Thoracic aorta (tissue), 2 donors: ENCODE measurements around the gene MYL6. TPM values are rescaled to one million over a fixed set of nuclear protein-coding genes. Genes with fewer than 3 reads are reported as not detected.

Source experiments
- ATAC-seq: fragments of 150-250 bp; one replicate; pipeline ENCODE4 v1.8.0; 2017; ENCODE audit warnings: low read depth; ENCODE audit not compliant: insufficient number of reproducible peaks, low FRiP score
- DNase-seq: peaks from one replicate; pipeline ENCODE4 v3.0.0-alpha.2; 2020; ENCODE audit warnings: low spot score
- H3K27ac ChIP-seq, 2 donors: fragments of 200-600 bp; sonication (generic); 1 replicate in 1 of 2; 2 replicates in 1 of 2; pipeline ENCODE4 v1.5.1; 2016; ENCODE audit warnings: mild to moderate bottlenecking in 2 of 2, moderate library complexity in 2 of 2
- H3K27me3 ChIP-seq: fragments of 200-600 bp; sonication (generic); replicated peaks from 2 replicates; pipeline ENCODE4 v1.6.0; 2016; ENCODE audit warnings: mild to moderate bottlenecking; ENCODE audit not compliant: insufficient read depth
- H3K36me3 ChIP-seq: fragments of 200-600 bp; sonication (generic); one replicate; pipeline ENCODE4 v1.5.1; 2016
- H3K4me1 ChIP-seq, 2 donors: fragments of 200-600 bp; sonication (generic); 1 replicate in 1 of 2; 2 replicates in 1 of 2; pipeline versions ENCODE4 v1.5.1 to v1.6.0; 2016; ENCODE audit warnings: low read depth in 2 of 2, mild to moderate bottlenecking in 1 of 2; ENCODE audit not compliant: control insufficient read depth in 1 of 2
- H3K4me3 ChIP-seq: fragments of 200-600 bp; sonication (generic); 2 replicates; pipeline ENCODE4 v1.5.1; 2016; ENCODE audit warnings: mild to moderate bottlenecking
- H3K9me3 ChIP-seq: fragments of 200-600 bp; sonication (generic); 2 replicates; pipeline ENCODE4 v1.5.1; 2016
- CTCF ChIP-seq: fragments of 200-600 bp; sonication (generic); IDR thresholded peaks from one replicate; pipeline ENCODE4 v1.5.1; 2019; ENCODE audit warnings: antibody characterized with exemption
- total RNA-seq, 2 donors: library from RNA; depleted of rRNA; stranded (reverse); fragments of >200 nt; gene quantifications; one replicate each; pipeline versions ENCODE4 v1.1.0 to v1.2.3, GENCODE V29; 2016

Gene MYL6
- total RNA-seq, 2 donors from 2014 or later: 1,762 to 3,064 TPM

GRCh38 chr12:56127888-56128669, 30.1 kb upstream of the MYL6 start, which contains the start of gene ESYT1:
Gene ESYT1, plus strand, starts transcription at chr12:56128267. Its CDS starts 53 bp downstream, at chr12:56128320.
- H3K4me3 ChIP-seq: peak within 1 kb of the TSS; percentile 80
- ATAC-seq (peak; percentile 97), DNase-seq (peak; percentile 99)
- peaks cover 18% of the 10 kb centered on the region for H3K36me3 ChIP-seq
- no peaks in the 10 kb centered on the region for H3K9me3 ChIP-seq
- no peaks in the 10 kb centered on the region for H3K27me3 ChIP-seq
- peaks cover 21 to 34% of the 10 kb centered on the region in 2 donors for H3K4me1 ChIP-seq
- TF ChIP-seq CTCF: no peak
- peak within 1 kb of the TSS; percentile 85 to 88 for H3K27ac ChIP-seq

- no peaks in the 10 kb centered on the region for H3K9me3 ChIP-seq
- no peak for DNase-seq
- TF ChIP-seq CTCF: no peak
- H3K36me3 ChIP-seq: peaks cover 25% of the 10 kb centered on the region
- peak overlapping the region; percentile 80 for H3K4me3 ChIP-seq
- no peaks in the 10 kb centered on the region for H3K27me3 ChIP-seq
- peak overlapping the region; percentile 83 for H3K27ac ChIP-seq
- H3K4me1 ChIP-seq: peaks cover 21 to 34% of the 10 kb centered on the region in 2 donors
- no peak for ATAC-seq
Observed at GRCh38 chr12:56128670-56129205, 29.4 kb upstream of the MYL6 start.

- H3K9me3 ChIP-seq: no peaks in the 10 kb centered on the region
- peak overlapping the region; percentile 83 for H3K27ac ChIP-seq
- H3K4me1 ChIP-seq: peaks cover 21 to 34% of the 10 kb centered on the region in 2 donors
- H3K27me3 ChIP-seq: no peaks in the 10 kb centered on the region
- H3K36me3 ChIP-seq: peaks cover 31% of the 10 kb centered on the region
- DNase-seq (no peak), ATAC-seq (no peak)
- peak overlapping the region; percentile 80 for H3K4me3 ChIP-seq
- no peak for TF ChIP-seq CTCF
Observed at GRCh38 chr12:56129206-56129941, 28.8 kb upstream of the MYL6 start.

GRCh38 chr12:56129942-56130495, 28.1 kb upstream of the MYL6 start:
- no peak for TF ChIP-seq CTCF
- no peaks in the 10 kb centered on the region for H3K27me3 ChIP-seq
- DNase-seq (no peak), ATAC-seq (no peak)
- peaks cover 21 to 34% of the 10 kb centered on the region in 2 donors for H3K4me1 ChIP-seq
- H3K4me3 ChIP-seq: peak overlapping the region; percentile 80
- H3K9me3 ChIP-seq: no peaks in the 10 kb centered on the region
- peaks cover 38% of the 10 kb centered on the region for H3K36me3 ChIP-seq
- H3K27ac ChIP-seq: peak overlapping the region; percentile 83

- Histone ChIP-seq H3K27ac (peak overlapping the region; percentile 83), H3K36me3 (peaks cover 45% of the 10 kb centered on the region)
- no peak for TF ChIP-seq CTCF
Observed at GRCh38 chr12:56130876-56131275, 27.3 kb upstream of the MYL6 start.

More at GRCh38 chr12:56130876-56131275, 27.3 kb upstream of the MYL6 start:
- Histone ChIP-seq H3K27me3 (no peaks in the 10 kb centered on the region), H3K4me3 (no peak overlapping the region), H3K4me1 (peaks cover 21 to 31% of the 10 kb centered on the region in 2 donors), H3K9me3 (no peaks in the 10 kb centered on the region)
- DNase-seq: no peak
- ATAC-seq: no peak
